SK-N-SH (cell line): ENCODE measurements around the gene BRD9. TPM values are rescaled to one million over a fixed set of nuclear protein-coding genes. Genes with fewer than 3 reads are reported as not detected.

Source experiments
- CTCF ChIA-PET: fragments of 300-600, 350-600 bp; formaldehyde crosslinking; extraction: SDS; loops from one replicate; lab custom pipeline; 2021; lab: Yijun Ruan, JAX
- POLR2A ChIA-PET: fragments of 350-600 bp; sonication (Branson Sonifier 250); formaldehyde crosslinking; extraction: SDS; loops from one replicate; lab custom pipeline; 2020; ENCODE audit warnings: antibody characterized with exemption, inconsistent platforms; lab: Yijun Ruan, JAX
- DNase-seq: peaks from one replicate; pipeline ENCODE4 v3.0.0; 2012
- H2AFZ ChIP-seq: fragments of 200-600 bp; sonication (generic); 2 replicates; pipeline ENCODE4 v1.8.1; 2016; ENCODE audit warnings: antibody characterized with exemption, mild to moderate bottlenecking, low read depth
- H3F3A ChIP-seq: fragments of 200-600 bp; sonication (generic); replicated peaks from 2 replicates; pipeline ENCODE3; 2016; ENCODE audit warnings: antibody characterized with exemption, mild to moderate bottlenecking; ENCODE audit not compliant: insufficient read depth
- H3K27ac ChIP-seq, 2 experiments: fragments of 200-500 bp in 1 of 2; fragments of 200-600 bp in 1 of 2; sonication (Bioruptor generic) in 1 of 2; sonication (generic), shearing (Covaris generic) in 1 of 2; 2 replicates each; pipeline versions ENCODE4 v1.5.1 to v1.6.1; 2014 to 2016; ENCODE audit warnings: low read depth in 2 of 2, inconsistent platforms in 1 of 2, low read length in 1 of 2, mild to moderate bottlenecking in 1 of 2, mixed read lengths in 1 of 2
- H3K27me3 ChIP-seq: fragments of 200-600 bp; sonication (generic), shearing (Covaris generic); 2 replicates; pipeline ENCODE4 v1.6.1; 2016; ENCODE audit warnings: mixed run types; ENCODE audit not compliant: insufficient read depth
- H3K36me3 ChIP-seq, 2 experiments: fragments of 200-500 bp in 1 of 2; fragments of 200-600 bp in 1 of 2; sonication (Bioruptor generic) in 1 of 2; sonication (generic) in 1 of 2; replicated peaks in 1 of 2; 2 replicates each; pipeline versions ENCODE3 to v1.5.1; 2014 to 2016; ENCODE audit warnings: low read length in 1 of 2, mild to moderate bottlenecking in 1 of 2; ENCODE audit not compliant: insufficient read depth in 2 of 2, control insufficient read depth in 1 of 2
- H3K4me1 ChIP-seq, 2 experiments: fragments of 200-500 bp in 1 of 2; fragments of 200-600 bp in 1 of 2; sonication (Bioruptor generic) in 1 of 2; sonication (generic), shearing (Covaris generic) in 1 of 2; 2 replicates each; pipeline versions ENCODE4 v1.5.1 to v1.6.1; 2014 to 2016; ENCODE audit warnings: low read depth in 1 of 2, low read length in 1 of 2, mixed run types in 1 of 2; ENCODE audit not compliant: insufficient read depth in 2 of 2, control insufficient read depth in 1 of 2
- H3K4me2 ChIP-seq: fragments of 200-600 bp; sonication (generic), shearing (Covaris generic); 2 replicates; pipeline ENCODE4 v1.6.1; 2017; ENCODE audit warnings: mixed run types
- H3K4me3 ChIP-seq, 2 experiments: fragments of 200-500 bp in 1 of 2; fragments of 200-600 bp in 1 of 2; sonication (Bioruptor generic) in 1 of 2; sonication (generic), shearing (Covaris generic) in 1 of 2; 2 replicates each; pipeline versions ENCODE4 v1.5.1 to v1.8.1; 2014 to 2016; ENCODE audit warnings: low read depth in 2 of 2, inconsistent platforms in 1 of 2, low read length in 1 of 2, mild to moderate bottlenecking in 1 of 2, mixed read lengths in 1 of 2, moderate library complexity in 1 of 2
- H3K79me2 ChIP-seq: fragments of 200-600 bp; sonication (generic); 2 replicates; pipeline ENCODE4 v1.8.1; 2017; ENCODE audit warnings: mild to moderate bottlenecking; ENCODE audit not compliant: insufficient read depth
- H3K9ac ChIP-seq: fragments of 200-600 bp; sonication (generic); 2 replicates; pipeline ENCODE4 v1.6.1; 2017; ENCODE audit warnings: mixed run types
- H3K9me2 ChIP-seq: fragments of 200-600 bp; sonication (generic); 2 replicates; pipeline ENCODE4 v1.6.1; 2017; ENCODE audit warnings: mixed run types
- H3K9me3 ChIP-seq: fragments of 200-600 bp; sonication (generic); 2 replicates; pipeline ENCODE4 v1.6.1; 2017; ENCODE audit warnings: mixed run types, mild to moderate bottlenecking, moderate library complexity
- H4K20me1 ChIP-seq: fragments of 200-600 bp; sonication (generic); 2 replicates; pipeline ENCODE4 v1.6.1; 2017; ENCODE audit warnings: mild to moderate bottlenecking, mixed run types; ENCODE audit not compliant: insufficient read depth
- CHD2 ChIP-seq: fragments of 150-350 bp; IDR thresholded peaks from 2 replicates; pipeline ENCODE4 v1.6.1; 2018; ENCODE audit warnings: low read length; ENCODE audit not compliant: partially characterized antibody
- ELF1 ChIP-seq: IDR thresholded peaks from 2 replicates; pipeline ENCODE4 v1.4.0; 2012
- EP300 ChIP-seq, 2 experiments: IDR thresholded peaks; 2 replicates each; pipeline versions ENCODE4 v1.4.0 to v1.6.1; 2012; ENCODE audit warnings: borderline replicate concordance in 1 of 2, low read depth in 1 of 2, low read length in 1 of 2
- FOSL2 ChIP-seq: IDR thresholded peaks from 2 replicates; pipeline ENCODE4 v1.4.0; 2012; ENCODE audit warnings: low read depth, mild to moderate bottlenecking, moderate library complexity, borderline replicate concordance
- FOXJ3 ChIP-seq: sonication (generic); formaldehyde crosslinking; IDR thresholded peaks from 2 replicates; pipeline ENCODE4 v1.5.1; 2020; ENCODE audit warnings: mild to moderate bottlenecking, missing genetic modification reagents
- GABPA ChIP-seq: IDR thresholded peaks from 2 replicates; pipeline ENCODE4 v1.4.0; 2012; ENCODE audit warnings: low read depth, mild to moderate bottlenecking
- GATA2 ChIP-seq: sonication (generic); formaldehyde crosslinking; IDR thresholded peaks from 2 replicates; pipeline ENCODE4 v1.5.0; 2020; ENCODE audit warnings: mild to moderate bottlenecking, missing genetic modification reagents
- MEF2A ChIP-seq: IDR thresholded peaks from 2 replicates; pipeline ENCODE4 v1.4.0; 2012; ENCODE audit warnings: low read depth, borderline replicate concordance
- MXI1 ChIP-seq: IDR thresholded peaks from 2 replicates; pipeline ENCODE4 v1.6.1; 2012; ENCODE audit warnings: mild to moderate bottlenecking, low read depth, low read length, improper control_type of control experiment
- NFIC ChIP-seq: IDR thresholded peaks from 2 replicates; pipeline ENCODE4 v1.4.0; 2012; ENCODE audit warnings: borderline replicate concordance
- POLR2AphosphoS5 ChIP-seq: IDR thresholded peaks from 2 replicates; pipeline ENCODE4 v1.6.1; 2012; ENCODE audit warnings: low read depth, low read length
- RAD21 ChIP-seq: IDR thresholded peaks from 2 replicates; pipeline ENCODE4 v1.6.1; 2012; ENCODE audit warnings: mild to moderate bottlenecking, low read length
- RFX5 ChIP-seq: IDR thresholded peaks from 2 replicates; pipeline ENCODE4 v1.6.1; 2012; ENCODE audit warnings: mild to moderate bottlenecking, improper control_type of control experiment, low read length
- SIN3A ChIP-seq: IDR thresholded peaks from 2 replicates; pipeline ENCODE4 v1.6.1; 2012; ENCODE audit warnings: low read depth, mild to moderate bottlenecking, low read length, moderate library complexity, borderline replicate concordance
- TAF1 ChIP-seq: IDR thresholded peaks from 2 replicates; pipeline ENCODE4 v1.6.1; 2012; ENCODE audit warnings: low read depth, mild to moderate bottlenecking, low read length, moderate library complexity, borderline replicate concordance
- YY1 ChIP-seq: IDR thresholded peaks from 2 replicates; pipeline ENCODE4 v1.4.0; 2012; ENCODE audit warnings: low read depth, mild to moderate bottlenecking
- WGBS: methylation state at CpG from one replicate; pipeline ENCODE4 v1.1.6; 2017; ENCODE audit warnings: low lambda C conversion rate; 5-methylcytosine and 5-hydroxymethylcytosine counted together
- polyA plus RNA-seq, 3 experiments: library from polyadenylated mRNA; depleted of rRNA; stranded (reverse); fragments of >200 nt; gene quantifications; 2 replicates each; pipeline ENCODE4 v1.2.3, GENCODE V29; 2012
- TF ChIP-seq, protein P1 (sequence below): IDR thresholded peaks from 2 replicates; pipeline ENCODE4 v1.4.0; 2012; ENCODE audit warnings: low read depth, borderline replicate concordance
- TF ChIP-seq, protein P2 (sequence below): IDR thresholded peaks from 2 replicates; pipeline ENCODE4 v1.4.0; 2012; ENCODE audit warnings: low read depth
- TF ChIP-seq, protein P3 (sequence below): IDR thresholded peaks from 2 replicates; pipeline ENCODE4; 2012

BRD9 gene
- polyA plus RNA-seq, 1 of the 3 experiments (the other 2 are of a cell fraction) = 19.5 TPM

DNA sequence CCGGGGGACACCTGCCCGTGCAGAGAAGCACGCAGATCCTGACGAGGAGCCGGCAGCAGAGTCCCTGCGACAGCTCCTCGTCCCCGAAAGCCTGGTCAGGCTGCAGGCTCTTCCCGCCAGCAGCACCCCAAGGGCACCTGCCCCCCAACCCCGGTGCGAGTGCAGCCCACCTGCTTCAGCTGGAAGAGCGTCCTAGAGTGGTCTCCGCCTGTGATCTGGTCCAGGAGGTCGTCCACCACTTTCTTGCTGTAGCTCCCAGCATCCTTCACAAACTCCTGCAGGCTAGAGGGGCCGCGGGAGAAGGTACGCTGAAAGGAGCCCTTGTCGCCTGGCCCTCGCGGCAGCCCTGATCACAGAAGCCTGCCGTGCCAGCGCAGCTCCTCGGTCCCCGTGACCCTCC is 16.7 kb downstream of the BRD9 start:
- no peak overlapping the region for H2AFZ ChIP-seq
- POLR2A ChIA-PET = no interaction called here
- H3K79me2 ChIP-seq = peaks cover 3% of the 10 kb centered on the region; the same call in 1 of the 2 replicates
- WGBS = 95% methylated on average over 15 of the region's 24 CpGs
- TF ChIP-seq, protein P1, sequence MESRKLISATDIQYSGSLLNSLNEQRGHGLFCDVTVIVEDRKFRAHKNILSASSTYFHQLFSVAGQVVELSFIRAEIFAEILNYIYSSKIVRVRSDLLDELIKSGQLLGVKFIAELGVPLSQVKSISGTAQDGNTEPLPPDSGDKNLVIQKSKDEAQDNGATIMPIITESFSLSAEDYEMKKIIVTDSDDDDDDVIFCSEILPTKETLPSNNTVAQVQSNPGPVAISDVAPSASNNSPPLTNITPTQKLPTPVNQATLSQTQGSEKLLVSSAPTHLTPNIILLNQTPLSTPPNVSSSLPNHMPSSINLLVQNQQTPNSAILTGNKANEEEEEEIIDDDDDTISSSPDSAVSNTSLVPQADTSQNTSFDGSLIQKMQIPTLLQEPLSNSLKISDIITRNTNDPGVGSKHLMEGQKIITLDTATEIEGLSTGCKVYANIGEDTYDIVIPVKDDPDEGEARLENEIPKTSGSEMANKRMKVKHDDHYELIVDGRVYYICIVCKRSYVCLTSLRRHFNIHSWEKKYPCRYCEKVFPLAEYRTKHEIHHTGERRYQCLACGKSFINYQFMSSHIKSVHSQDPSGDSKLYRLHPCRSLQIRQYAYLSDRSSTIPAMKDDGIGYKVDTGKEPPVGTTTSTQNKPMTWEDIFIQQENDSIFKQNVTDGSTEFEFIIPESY = no peak
- TF ChIP-seq FOXJ3 (CRISPR knock-in tag) = no peak
- no peak for TF ChIP-seq YY1
- TF ChIP-seq NFIC = no peak
- TF ChIP-seq TAF1 = no peak
- no peak for TF ChIP-seq CHD2
- no peak for TF ChIP-seq POLR2AphosphoS5
- TF ChIP-seq GABPA = no peak
- no peak for TF ChIP-seq ELF1
- no peak for TF ChIP-seq RAD21
- TF ChIP-seq, protein P2, sequence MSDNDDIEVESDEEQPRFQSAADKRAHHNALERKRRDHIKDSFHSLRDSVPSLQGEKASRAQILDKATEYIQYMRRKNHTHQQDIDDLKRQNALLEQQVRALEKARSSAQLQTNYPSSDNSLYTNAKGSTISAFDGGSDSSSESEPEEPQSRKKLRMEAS = no peak
- no peak for TF ChIP-seq MEF2A
- TF ChIP-seq GATA2 (CRISPR knock-in tag) = no peak
- TF ChIP-seq, protein P3, sequence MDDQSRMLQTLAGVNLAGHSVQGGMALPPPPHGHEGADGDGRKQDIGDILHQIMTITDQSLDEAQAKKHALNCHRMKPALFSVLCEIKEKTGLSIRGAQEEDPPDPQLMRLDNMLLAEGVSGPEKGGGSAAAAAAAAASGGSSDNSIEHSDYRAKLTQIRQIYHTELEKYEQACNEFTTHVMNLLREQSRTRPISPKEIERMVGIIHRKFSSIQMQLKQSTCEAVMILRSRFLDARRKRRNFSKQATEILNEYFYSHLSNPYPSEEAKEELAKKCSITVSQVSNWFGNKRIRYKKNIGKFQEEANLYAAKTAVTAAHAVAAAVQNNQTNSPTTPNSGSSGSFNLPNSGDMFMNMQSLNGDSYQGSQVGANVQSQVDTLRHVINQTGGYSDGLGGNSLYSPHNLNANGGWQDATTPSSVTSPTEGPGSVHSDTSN = no peak
- no peak for TF ChIP-seq FOSL2
- no peak for TF ChIP-seq SIN3A
- TF ChIP-seq RFX5 = no peak
- no peak for TF ChIP-seq MXI1
- no peak for TF ChIP-seq EP300 (IDR thresholded peaks at IDR 0.05; ENCODE audit: borderline replicate concordance in 1 of 2, low read depth in 1 of 2, low read length in 1 of 2)
- no peaks in the 10 kb centered on the region for H3K9me2 ChIP-seq
- H4K20me1 ChIP-seq = 0 out of 2 replicates have a peak, but pooled peaks cover 7% of the 10 kb centered on the region
- peaks cover 15 to 66% of the 10 kb centered on the region in 2 experiments for H3K36me3 ChIP-seq
- no peaks in the 10 kb centered on the region for H3K4me1 ChIP-seq
- no peaks in the 10 kb centered on the region for H3K9me3 ChIP-seq
- H3K9ac ChIP-seq = no peak overlapping the region
- no peak overlapping the region for H3K4me2 ChIP-seq
- DNase-seq = no peak
- CTCF ChIA-PET = interaction anchor here (0.9 to 1.2 kb wide), 2 partner anchors 16 to 205 kb away, joined by 3 read pairs; no protein-coding TSS in a partner anchor
- no peaks in the 10 kb centered on the region for H3K27me3 ChIP-seq
- no peak overlapping the region for H3K27ac ChIP-seq
- no peaks in the 10 kb centered on the region for H3F3A ChIP-seq
- H3K4me3 ChIP-seq = no peak overlapping the region
